Keratinocyte (primary cell): ENCODE data around the gene PLPP4.

Experiments
- CTCF ChIP-seq, 3 experiments: IDR thresholded peaks in 1 of 3; conservative IDR thresholded peaks in 1 of 3; optimal IDR thresholded peaks in 1 of 3; 2 replicates in 2 of 3; 3 replicates in 1 of 3; pipeline versions ENCODE3 to v1.5.1; 2011; ENCODE audit warnings: low read length in 3 of 3, mild to moderate bottlenecking in 3 of 3, moderate library complexity in 2 of 3, control low read depth in 1 of 3, inconsistent platforms in 1 of 3; ENCODE audit not compliant: insufficient read depth in 2 of 3; ENCODE audit errors: extremely low read depth in 1 of 3
- EZH2 ChIP-seq: IDR thresholded peaks from one replicate; pipeline ENCODE4 v1.6.1; 2012; ENCODE audit warnings: inconsistent platforms, mild to moderate bottlenecking, low read length, moderate library complexity

DNA sequence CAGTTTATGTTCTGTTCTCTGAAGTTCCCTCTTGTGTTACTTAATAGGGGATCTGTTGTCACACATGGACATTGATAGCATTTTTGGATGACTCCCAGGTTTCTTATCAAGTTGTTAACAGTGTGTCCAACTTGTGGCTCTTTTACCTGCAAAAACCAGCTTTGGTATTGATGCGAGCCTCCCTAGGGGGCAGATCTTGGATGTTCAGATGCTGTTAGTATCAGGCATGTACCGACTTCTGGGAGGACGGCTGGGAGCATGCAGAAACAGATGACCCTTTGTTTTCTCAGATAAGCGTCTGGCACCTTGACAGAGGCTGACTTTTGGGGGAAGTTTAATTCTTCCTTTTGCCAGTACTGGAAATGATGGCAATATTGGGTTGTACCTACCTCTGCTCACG, 2.2 kb downstream of the PLPP4 start:
- TF ChIP-seq CTCF (optimal IDR thresholded peaks at IDR 0.05 in 1 of 3, IDR thresholded peaks at IDR 0.05 in 1 of 3, conservative IDR thresholded peaks at IDR 0.05 in 1 of 3; ENCODE audit: extremely low read depth in 1 of 3, insufficient read depth in 2 of 3, low read length in 3 of 3), result no peak
- no peak for TF ChIP-seq EZH2
